SU-DHL-6 (cell line): Measurements from ENCODE around the gene CCDC30.
A peak's percentile ranks its signal among the peaks of the same experiment; 100 is the strongest.

Experiments used
- H2AFZ ChIP-seq: fragments of 200-600 bp; sonication (generic); 2 replicates; pipeline ENCODE4 v1.6.1; 2014; ENCODE audit warnings: low read depth, mild to moderate bottlenecking, moderate library complexity, mixed read lengths, antibody characterized with exemption, low read length; ENCODE audit not compliant: severe bottlenecking
- H3F3A ChIP-seq: fragments of 200-600 bp; shearing (Covaris generic); 2 replicates; pipeline ENCODE4 v1.6.0; 2016; ENCODE audit warnings: antibody characterized with exemption, mild to moderate bottlenecking; ENCODE audit not compliant: insufficient read depth
- H3K27ac ChIP-seq: fragments of 200-600 bp; sonication (generic); 2 replicates; pipeline ENCODE4 v1.5.1; 2016; ENCODE audit warnings: low read depth, mild to moderate bottlenecking, low read length, moderate library complexity, mixed read lengths
- H3K27me3 ChIP-seq: fragments of 200-600 bp; sonication (generic), shearing (Covaris generic); 2 replicates; pipeline ENCODE4 v1.6.0; 2014; ENCODE audit warnings: mild to moderate bottlenecking, low read length
- H3K36me3 ChIP-seq: fragments of 200-600 bp; sonication (generic); 2 replicates; pipeline ENCODE4 v1.6.1; 2014; ENCODE audit warnings: mild to moderate bottlenecking, low read length, mixed read lengths
- H3K4me2 ChIP-seq: fragments of 300-600, 200-600 bp; shearing (Covaris generic), sonication (generic); 2 replicates; pipeline ENCODE4 v1.6.0; 2014; ENCODE audit warnings: low read length, low read depth, mild to moderate bottlenecking; ENCODE audit not compliant: poor library complexity, severe bottlenecking
- H3K4me3 ChIP-seq: fragments of 200-600 bp; sonication (generic); 2 replicates; pipeline ENCODE4 v1.5.1; 2014; ENCODE audit warnings: antibody characterized with exemption, low read length, mild to moderate bottlenecking, mixed read lengths; ENCODE audit not compliant: insufficient read depth, poor library complexity, severe bottlenecking
- H3K79me2 ChIP-seq: fragments of 200-600 bp; sonication (generic); 2 replicates; pipeline ENCODE4 v1.6.1; 2014; ENCODE audit warnings: mild to moderate bottlenecking, low read length, moderate library complexity; ENCODE audit not compliant: insufficient read depth
- H3K9ac ChIP-seq: fragments of 200-600 bp; sonication (generic); 2 replicates; pipeline ENCODE4 v1.7.0; 2014; ENCODE audit warnings: mild to moderate bottlenecking, low read length
- H3K9me2 ChIP-seq: fragments of 200-600 bp; sonication (generic); replicated peaks from 2 replicates; pipeline ENCODE4 v1.6.1; 2014; ENCODE audit warnings: low read length; ENCODE audit not compliant: insufficient read depth
- H3K9me3 ChIP-seq: fragments of 200-600 bp; sonication (generic); 2 replicates; pipeline ENCODE4 v1.6.1; 2014; ENCODE audit warnings: low read length, mixed read lengths; ENCODE audit not compliant: insufficient read depth
- H4K20me1 ChIP-seq: fragments of 200-600 bp; sonication (generic); 2 replicates; pipeline ENCODE4 v1.6.1; 2014; ENCODE audit warnings: low read depth, mild to moderate bottlenecking, antibody characterized with exemption, low read length, moderate library complexity, mixed read lengths
- EZH2phosphoT487 ChIP-seq: fragments of 200-600 bp; sonication (generic), shearing (Covaris generic); conservative IDR thresholded peaks from 2 replicates; pipeline ENCODE4 v1.6.1; 2018; ENCODE audit warnings: mild to moderate bottlenecking, antibody characterized with exemption, low read length, moderate library complexity, mixed read lengths
- TF ChIP-seq, protein P1 (sequence below): fragments of 200-600 bp; sonication (generic); IDR thresholded peaks from one replicate; pipeline ENCODE4 v1.5.1; 2017; ENCODE audit warnings: antibody characterized with exemption, mild to moderate bottlenecking, low read length, moderate library complexity; ENCODE audit not compliant: insufficient read depth, poor library complexity, severe bottlenecking

Gene CCDC30

DNA sequence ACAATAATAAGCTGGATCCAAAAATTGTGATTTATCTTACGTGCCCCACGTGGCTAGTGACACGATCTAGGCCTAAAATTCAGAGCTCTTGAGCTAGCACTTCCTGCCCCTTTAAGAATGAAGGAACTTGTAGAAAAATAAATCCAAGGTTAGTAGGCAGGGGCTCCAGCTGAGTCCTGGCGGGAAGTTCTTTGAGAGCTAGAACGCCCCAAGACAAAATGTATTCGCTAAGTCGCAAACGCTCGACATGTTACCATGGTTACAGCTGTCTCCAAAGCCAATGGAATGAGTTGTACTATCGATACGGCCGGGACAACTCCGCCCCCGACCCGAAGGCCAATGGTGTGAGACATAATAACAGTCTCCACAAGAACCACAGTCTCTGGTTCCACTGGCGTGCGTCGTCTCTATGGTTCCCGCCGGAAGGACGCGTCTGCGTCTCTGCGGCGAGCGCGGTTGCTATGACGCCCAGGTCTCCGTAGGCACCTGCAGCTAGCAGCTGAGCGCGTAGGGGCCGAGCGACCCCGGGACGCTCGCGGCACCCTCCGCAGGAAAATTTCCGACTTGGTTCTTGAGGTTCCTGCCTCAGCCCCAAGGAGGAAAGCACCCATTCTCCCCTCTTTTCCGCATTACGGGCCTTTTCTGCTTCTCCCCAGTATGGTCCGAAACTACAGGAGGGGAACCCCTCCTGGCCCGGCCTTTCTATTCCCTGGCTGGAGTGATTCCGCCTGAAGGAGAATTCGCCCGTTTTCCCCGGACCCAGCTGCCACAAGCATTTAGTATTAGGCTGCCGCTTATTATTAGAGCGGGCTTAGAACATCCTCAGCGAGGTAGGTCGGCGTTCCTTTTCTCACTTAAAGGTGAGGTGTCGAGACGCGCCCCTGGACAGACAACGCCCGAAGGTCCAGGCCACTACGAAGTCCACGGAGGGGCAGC, at the start of gene CCDC30:
Gene CCDC30, plus strand, starts transcription at position 459 of the 936 bp plus-strand sequence. CDS start 17,266 bp downstream, outside the sequence.
- Histone ChIP-seq H3K79me2 (peaks cover under 1% of the 10 kb centered on the region; the same call in 1 of the 2 replicates), H3K9ac (no peak within 1 kb of the TSS), H3K27ac (no peak within 1 kb of the TSS), H2AFZ (peak within 1 kb of the TSS; percentile 44), H3K4me2 (peak within 1 kb of the TSS; percentile 51), H3F3A (no peaks in the 10 kb centered on the region; the same call in 1 of the 2 replicates), H3K9me2 (no peaks in the 10 kb centered on the region), H3K9me3 (no peaks in the 10 kb centered on the region), H3K36me3 (peaks cover 6% of the 10 kb centered on the region; the same call in 1 of the 2 replicates), H4K20me1 (no peaks in the 10 kb centered on the region), H3K27me3 (no peaks in the 10 kb centered on the region), H3K4me3 (peak within 1 kb of the TSS; percentile 29)
- TF ChIP-seq, protein P1, sequence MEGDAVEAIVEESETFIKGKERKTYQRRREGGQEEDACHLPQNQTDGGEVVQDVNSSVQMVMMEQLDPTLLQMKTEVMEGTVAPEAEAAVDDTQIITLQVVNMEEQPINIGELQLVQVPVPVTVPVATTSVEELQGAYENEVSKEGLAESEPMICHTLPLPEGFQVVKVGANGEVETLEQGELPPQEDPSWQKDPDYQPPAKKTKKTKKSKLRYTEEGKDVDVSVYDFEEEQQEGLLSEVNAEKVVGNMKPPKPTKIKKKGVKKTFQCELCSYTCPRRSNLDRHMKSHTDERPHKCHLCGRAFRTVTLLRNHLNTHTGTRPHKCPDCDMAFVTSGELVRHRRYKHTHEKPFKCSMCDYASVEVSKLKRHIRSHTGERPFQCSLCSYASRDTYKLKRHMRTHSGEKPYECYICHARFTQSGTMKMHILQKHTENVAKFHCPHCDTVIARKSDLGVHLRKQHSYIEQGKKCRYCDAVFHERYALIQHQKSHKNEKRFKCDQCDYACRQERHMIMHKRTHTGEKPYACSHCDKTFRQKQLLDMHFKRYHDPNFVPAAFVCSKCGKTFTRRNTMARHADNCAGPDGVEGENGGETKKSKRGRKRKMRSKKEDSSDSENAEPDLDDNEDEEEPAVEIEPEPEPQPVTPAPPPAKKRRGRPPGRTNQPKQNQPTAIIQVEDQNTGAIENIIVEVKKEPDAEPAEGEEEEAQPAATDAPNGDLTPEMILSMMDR: no peak
- no peak for TF ChIP-seq EZH2phosphoT487

DNA sequence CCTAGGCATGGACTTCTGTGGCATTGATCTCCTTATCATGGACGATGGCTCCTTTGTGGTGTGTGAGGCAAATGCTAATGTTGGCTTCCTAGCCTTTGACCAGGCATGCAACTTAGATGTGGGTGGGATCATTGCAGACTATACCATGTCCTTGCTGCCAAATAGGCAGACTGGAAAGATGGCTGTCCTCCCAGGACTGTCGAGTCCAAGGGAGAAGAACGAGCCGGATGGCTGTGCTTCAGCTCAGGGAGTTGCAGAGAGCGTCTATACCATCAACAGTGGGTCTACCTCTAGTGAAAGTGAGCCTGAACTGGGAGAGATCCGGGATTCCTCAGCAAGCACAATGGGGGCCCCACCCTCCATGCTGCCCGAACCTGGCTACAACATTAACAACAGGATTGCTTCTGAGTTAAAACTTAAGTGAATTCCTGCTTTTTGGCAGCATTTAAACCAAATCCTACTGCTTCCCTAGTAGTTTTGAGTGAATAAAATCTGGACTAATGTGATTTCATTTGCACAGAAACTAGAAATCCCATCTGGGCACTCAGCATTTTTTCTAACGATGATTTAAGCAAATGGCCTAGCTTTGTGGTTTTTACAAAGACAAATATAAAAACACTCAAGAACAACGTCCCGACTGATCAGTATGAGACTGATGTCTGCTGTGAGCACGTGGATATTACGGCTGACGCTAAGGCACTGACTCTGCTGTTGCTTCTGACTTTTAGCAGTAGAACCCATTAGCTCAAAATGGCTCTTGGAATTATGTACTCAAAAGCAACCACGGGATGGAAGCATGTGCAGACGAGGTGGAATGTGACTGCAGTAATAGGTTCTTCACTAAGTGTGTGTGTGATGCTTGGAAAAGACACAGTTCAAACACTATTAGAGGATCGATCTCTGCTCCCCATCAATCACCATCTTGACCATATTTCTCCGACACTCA, 48.3 kb upstream of the CCDC30 start:
- Histone ChIP-seq H3K9me2 (no peaks in the 10 kb centered on the region), H3K4me3 (no peak overlapping the region), H3K79me2 (no peaks in the 10 kb centered on the region), H2AFZ (no peak overlapping the region), H3K27ac (no peak overlapping the region), H3K9me3 (no peaks in the 10 kb centered on the region), H4K20me1 (no peaks in the 10 kb centered on the region), H3K9ac (no peak overlapping the region), H3K27me3 (no peaks in the 10 kb centered on the region), H3K36me3 (no peaks in the 10 kb centered on the region), H3F3A (no peaks in the 10 kb centered on the region), H3K4me2 (no peak overlapping the region)
- TF ChIP-seq EZH2phosphoT487: no peak
- TF ChIP-seq, protein P1: no peak

DNA sequence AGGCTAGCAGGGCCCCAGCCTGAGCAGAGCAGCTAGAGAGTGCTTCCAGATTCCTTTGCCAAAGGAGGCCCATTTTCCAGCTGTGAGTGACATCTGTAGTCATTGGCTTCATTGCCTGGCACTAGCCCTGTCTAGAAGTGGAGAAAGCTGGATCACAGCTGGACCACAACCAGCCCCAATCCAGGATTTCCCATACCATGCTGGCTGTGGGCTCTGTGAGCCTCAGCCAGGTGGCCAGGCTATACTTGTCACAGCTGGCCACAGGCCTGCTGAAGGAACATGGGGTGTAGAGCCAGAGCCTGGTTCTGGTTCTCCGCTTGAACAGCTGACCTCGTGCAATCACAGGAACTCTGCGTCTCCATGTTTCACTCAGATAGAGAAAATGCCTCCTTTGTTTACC, 45.9 kb upstream of the CCDC30 start:
- H3K9me2 ChIP-seq: no peaks in the 10 kb centered on the region
- H3K4me3 ChIP-seq: no peak overlapping the region
- no peaks in the 10 kb centered on the region for H3K36me3 ChIP-seq
- no peak for TF ChIP-seq EZH2phosphoT487
- TF ChIP-seq, protein P1: no peak
- no peak overlapping the region for H3K27ac ChIP-seq
- no peaks in the 10 kb centered on the region for H4K20me1 ChIP-seq
- H3K9ac ChIP-seq: no peak overlapping the region
- no peak overlapping the region for H3K4me2 ChIP-seq
- H3F3A ChIP-seq: no peaks in the 10 kb centered on the region
- no peaks in the 10 kb centered on the region for H3K79me2 ChIP-seq
- no peaks in the 10 kb centered on the region for H3K27me3 ChIP-seq
- no peak overlapping the region for H2AFZ ChIP-seq
- H3K9me3 ChIP-seq: no peaks in the 10 kb centered on the region
